GM12873 (cell line): Measurements from ENCODE around the gene MSH5.

Experiments used
- TF ChIP-seq, protein P1 (sequence below): IDR thresholded peaks from 2 replicates; pipeline ENCODE4 v1.5.1; 2012; ENCODE audit warnings: low read depth, mild to moderate bottlenecking, moderate library complexity, low read length, control low read depth; ENCODE audit not compliant: insufficient read depth; ENCODE audit errors: missing control alignments

Gene MSH5

GRCh38 chr6:31739639-31740396, at the start of gene MSH5:
TSS of gene MSH5 (plus strand) at chr6:31740005. CDS start at chr6:31740467, 462 bp downstream.
- TF ChIP-seq, protein P1, sequence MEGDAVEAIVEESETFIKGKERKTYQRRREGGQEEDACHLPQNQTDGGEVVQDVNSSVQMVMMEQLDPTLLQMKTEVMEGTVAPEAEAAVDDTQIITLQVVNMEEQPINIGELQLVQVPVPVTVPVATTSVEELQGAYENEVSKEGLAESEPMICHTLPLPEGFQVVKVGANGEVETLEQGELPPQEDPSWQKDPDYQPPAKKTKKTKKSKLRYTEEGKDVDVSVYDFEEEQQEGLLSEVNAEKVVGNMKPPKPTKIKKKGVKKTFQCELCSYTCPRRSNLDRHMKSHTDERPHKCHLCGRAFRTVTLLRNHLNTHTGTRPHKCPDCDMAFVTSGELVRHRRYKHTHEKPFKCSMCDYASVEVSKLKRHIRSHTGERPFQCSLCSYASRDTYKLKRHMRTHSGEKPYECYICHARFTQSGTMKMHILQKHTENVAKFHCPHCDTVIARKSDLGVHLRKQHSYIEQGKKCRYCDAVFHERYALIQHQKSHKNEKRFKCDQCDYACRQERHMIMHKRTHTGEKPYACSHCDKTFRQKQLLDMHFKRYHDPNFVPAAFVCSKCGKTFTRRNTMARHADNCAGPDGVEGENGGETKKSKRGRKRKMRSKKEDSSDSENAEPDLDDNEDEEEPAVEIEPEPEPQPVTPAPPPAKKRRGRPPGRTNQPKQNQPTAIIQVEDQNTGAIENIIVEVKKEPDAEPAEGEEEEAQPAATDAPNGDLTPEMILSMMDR: no peak

DNA sequence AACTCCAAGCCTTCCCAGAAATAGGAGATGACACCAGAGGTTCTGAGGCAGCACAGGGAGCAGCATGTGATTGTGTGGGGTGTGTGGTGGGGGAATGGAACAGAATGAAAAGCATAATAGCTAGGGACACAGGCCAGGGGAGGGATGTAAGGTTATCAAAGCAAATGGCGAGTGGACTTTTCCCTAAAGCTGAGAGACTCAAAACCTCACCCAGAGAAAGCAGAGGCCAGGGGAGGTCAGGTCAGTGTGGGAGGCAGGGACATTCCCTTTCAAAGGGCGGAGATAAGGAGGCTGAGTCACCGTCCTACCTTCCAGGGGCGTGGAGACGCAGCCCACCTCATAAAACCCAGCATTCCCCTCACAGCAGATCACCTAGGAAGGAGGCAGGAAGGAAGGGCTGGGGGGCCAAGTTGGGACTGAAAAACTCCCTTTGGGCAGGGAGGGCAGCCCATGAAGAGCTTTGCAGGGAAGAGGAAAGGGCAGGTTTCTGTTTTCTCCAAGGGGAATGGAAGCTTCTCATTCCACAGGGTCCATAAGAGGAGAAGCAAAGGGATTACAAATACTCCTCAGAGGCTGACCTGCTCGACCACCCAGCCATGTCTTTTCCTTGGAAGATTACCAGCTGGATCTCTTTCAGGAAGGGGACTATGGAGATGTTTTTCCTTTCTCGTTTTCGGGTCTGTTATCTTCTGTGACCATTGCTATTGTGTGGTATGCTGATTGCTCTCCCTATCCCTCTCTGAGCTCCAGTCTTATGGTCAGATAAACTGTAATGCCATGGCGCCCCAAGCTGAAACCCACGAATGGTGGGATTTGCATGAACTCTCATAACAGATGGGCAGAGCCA, 49.4 kb upstream of the MSH5 start:
- TF ChIP-seq, protein P1: no peak

DNA sequence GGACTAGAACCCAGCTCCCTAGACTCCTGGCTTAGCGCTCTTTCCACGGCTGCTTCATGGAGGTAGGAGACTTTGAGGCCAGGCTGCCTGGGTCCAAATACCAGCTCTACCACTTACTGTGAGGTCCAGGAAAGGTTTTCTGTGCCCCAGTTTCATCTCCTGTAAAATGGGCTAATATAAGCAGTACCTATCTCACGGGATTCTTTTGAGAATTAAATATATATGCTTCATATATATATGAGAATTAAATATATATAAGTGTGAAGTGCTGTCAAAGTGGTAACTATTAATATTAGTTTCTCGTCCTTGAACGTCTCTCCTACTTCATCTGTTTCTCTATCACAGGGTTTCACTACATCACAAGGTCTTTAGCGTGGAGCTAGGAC, 48.7 kb upstream of the MSH5 start:
- TF ChIP-seq, protein P1: no peak

DNA sequence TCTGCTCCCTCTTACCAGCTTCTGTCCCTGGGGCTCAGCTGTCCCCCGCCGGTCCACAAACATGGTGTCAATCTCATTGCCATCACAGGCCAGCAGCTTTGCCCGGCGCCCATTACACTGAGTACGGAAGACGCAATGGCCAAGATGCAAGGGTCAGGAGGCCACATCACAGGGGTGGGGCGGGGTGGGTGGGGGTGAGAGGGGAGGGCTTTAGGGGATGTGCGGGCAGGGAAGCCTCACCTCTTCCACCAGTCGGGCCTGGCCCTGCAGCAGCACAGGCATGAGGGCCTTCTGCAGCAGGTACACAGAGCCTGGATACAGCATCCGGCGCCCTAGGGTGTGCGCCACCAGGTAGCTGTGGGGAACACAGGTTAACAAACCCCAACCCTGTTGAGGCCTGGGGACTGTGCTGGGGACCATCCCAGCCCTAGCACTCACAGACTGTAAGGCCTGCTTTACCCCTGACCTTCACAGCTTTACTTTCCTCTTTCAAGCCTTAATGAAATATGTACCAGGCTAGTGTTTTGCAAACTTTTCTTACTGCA, 48.2 kb upstream of the MSH5 start:
- TF ChIP-seq, protein P1: no peak

- TF ChIP-seq, protein P1: no peak
Measured at GRCh38 chr6:31692353-31692752, 47.5 kb upstream of the MSH5 start.

GRCh38 chr6:31692886-31693285, 46.9 kb upstream of the MSH5 start:
- TF ChIP-seq, protein P1: no peak

DNA sequence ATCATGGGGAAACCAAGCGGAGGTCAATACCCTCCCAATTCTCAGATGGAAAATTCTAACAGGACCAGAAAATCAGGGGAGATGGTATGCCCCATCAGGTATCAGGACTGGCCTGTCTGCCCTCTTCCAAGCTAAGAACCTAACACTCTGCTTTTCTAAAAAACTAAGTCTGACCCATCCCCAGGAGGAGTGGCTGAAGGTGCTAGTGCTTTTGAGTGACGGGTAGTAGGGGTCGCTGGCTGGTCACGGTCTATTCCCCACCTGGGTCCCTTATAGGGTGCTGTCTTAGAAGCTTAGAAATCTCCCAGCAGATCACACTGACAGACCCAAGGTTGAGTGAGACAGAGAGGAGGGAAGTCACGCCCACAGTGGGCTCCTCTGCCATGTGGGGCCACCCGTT, 46.3 kb upstream of the MSH5 start:
- TF ChIP-seq, protein P1: no peak
